Activated CD4-positive, CD25-positive, alpha-beta regulatory T cell treated with anti-CD3 and anti-CD28 coated beads, Interleukin-2, amount 50 U/mL, for 16 hours (primary cell): ENCODE measurements around the gene PKP1.

Source experiments
- DNase-seq: peaks from one replicate; pipeline ENCODE4 v3.0.0-alpha.2; 2020; ENCODE audit warnings: low read depth, low spot score

PKP1 gene

GRCh38 chr1:201307760-201308499, 24.6 kb downstream of the PKP1 start:
- no peak for DNase-seq

- no peak for DNase-seq
These were observed 26.1 kb downstream of the PKP1 start for GRCh38 chr1:201309416-201309815.

GRCh38 chr1:201310251-201310985, 27.1 kb downstream of the PKP1 start:
- DNase-seq, result no peak

GRCh38 chr1:201310986-201311355, 27.7 kb downstream of the PKP1 start:
- no peak for DNase-seq

- DNase-seq, result no peak
These were observed 28.2 kb downstream of the PKP1 start for GRCh38 chr1:201311356-201312011.

GRCh38 chr1:201312298-201312697, 29.0 kb downstream of the PKP1 start:
- DNase-seq, result no peak

GRCh38 chr1:201313086-201313485, 29.8 kb downstream of the PKP1 start:
- DNase-seq, result no peak

GRCh38 chr1:201316556-201316955, 33.2 kb downstream of the PKP1 start:
- DNase-seq, result no peak

- DNase-seq, result no peak
These were observed 34.2 kb downstream of the PKP1 start for GRCh38 chr1:201317551-201317950.

- DNase-seq, result no peak
These were observed 35.4 kb downstream of the PKP1 start for GRCh38 chr1:201318504-201319340.

GRCh38 chr1:201319631-201320030, 36.3 kb downstream of the PKP1 start:
- DNase-seq, result no peak

- DNase-seq, result no peak
These were observed 37.0 kb downstream of the PKP1 start for GRCh38 chr1:201320168-201320788.

GRCh38 chr1:201321826-201322390, 38.6 kb downstream of the PKP1 start:
- DNase-seq, result no peak

GRCh38 chr1:201322653-201323510, 39.6 kb downstream of the PKP1 start:
- no peak for DNase-seq

- no peak for DNase-seq
These were observed 41.0 kb downstream of the PKP1 start for GRCh38 chr1:201324306-201324705.

GRCh38 chr1:201324821-201325677, 41.7 kb downstream of the PKP1 start:
- no peak for DNase-seq

- DNase-seq, result no peak
These were observed 42.4 kb downstream of the PKP1 start for GRCh38 chr1:201325678-201326060.

GRCh38 chr1:201326710-201327109, 43.4 kb downstream of the PKP1 start:
- no peak for DNase-seq

GRCh38 chr1:201327687-201328240, 44.5 kb downstream of the PKP1 start:
- no peak for DNase-seq
